Measurements from ENCODE around the gene SLC4A5. TPM values are rescaled to one million over a fixed set of nuclear protein-coding genes. Genes with fewer than 3 reads are reported as not detected.

Gene SLC4A5
- total RNA-seq, 1 donor from 2014 or later: 1.8 TPM

DNA sequence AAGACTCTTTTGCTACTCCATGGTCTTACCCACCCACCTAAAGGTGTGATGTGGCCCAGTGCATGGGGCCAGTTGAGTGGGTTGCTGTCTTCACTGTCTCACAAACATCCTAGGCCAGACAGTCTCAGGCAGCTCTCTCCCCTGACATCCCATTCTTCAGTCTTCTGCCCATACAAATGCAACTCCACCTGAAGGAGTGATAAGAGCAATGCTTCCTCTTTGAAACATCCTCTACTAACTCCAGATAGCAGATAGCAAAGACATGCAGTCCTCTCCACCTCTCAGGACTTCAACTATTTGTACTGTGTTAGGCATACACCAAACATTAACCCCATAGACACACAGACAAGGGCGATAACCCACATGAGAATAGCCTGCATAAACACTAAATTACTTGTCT is 73.5 kb downstream of the SLC4A5 start:
- Mint-ChIP-seq H3K4me1 (ENCODE audit: low read depth) (peaks cover 13% of the 10 kb centered on the region), H3K27ac (no peak overlapping the region), H3K36me3 (ENCODE audit: low read depth) (no peaks in the 10 kb centered on the region), H3K9me3 (no peaks in the 10 kb centered on the region), H3K27me3 (ENCODE audit: low read depth) (no peaks in the 10 kb centered on the region), H3K4me3 (ENCODE audit: low read depth) (no peak overlapping the region)
- no peak for DNase-seq (ENCODE audit: low spot score)
- intact Hi-C loops (cut with micrococcal nuclease): no loop called here

DNA sequence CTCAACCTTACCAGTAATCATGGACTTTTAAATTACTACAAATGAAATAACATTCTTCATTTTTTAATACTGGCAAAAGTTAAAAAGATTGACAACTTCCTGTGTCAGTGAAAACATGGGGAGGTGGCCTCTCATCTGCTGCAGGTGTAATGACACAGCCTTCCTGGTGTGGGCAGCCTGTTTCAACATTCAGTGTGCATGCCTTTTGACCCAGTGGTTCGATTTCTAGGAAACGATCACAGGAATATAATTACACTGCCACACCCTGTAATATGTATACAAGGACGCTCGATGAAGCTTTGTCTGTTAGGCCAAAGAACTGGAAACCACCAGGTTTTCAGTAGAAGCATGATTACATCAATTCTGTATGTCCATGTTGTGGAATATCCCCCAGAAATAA is 76.1 kb downstream of the SLC4A5 start:
- Mint-ChIP-seq H3K9me3 (no peaks in the 10 kb centered on the region), H3K27ac (peak overlapping the region; percentile 76), H3K4me3 (ENCODE audit: low read depth) (no peak overlapping the region), H3K4me1 (ENCODE audit: low read depth) (peaks cover 13% of the 10 kb centered on the region), H3K27me3 (ENCODE audit: low read depth) (no peaks in the 10 kb centered on the region), H3K36me3 (ENCODE audit: low read depth) (no peaks in the 10 kb centered on the region)
- intact Hi-C loops (cut with micrococcal nuclease): loop anchor here (1.0 kb wide), 1 partner anchor 68 kb away; no protein-coding TSS in a partner anchor
- DNase-seq (ENCODE audit: low spot score): peak; percentile 65

DNA sequence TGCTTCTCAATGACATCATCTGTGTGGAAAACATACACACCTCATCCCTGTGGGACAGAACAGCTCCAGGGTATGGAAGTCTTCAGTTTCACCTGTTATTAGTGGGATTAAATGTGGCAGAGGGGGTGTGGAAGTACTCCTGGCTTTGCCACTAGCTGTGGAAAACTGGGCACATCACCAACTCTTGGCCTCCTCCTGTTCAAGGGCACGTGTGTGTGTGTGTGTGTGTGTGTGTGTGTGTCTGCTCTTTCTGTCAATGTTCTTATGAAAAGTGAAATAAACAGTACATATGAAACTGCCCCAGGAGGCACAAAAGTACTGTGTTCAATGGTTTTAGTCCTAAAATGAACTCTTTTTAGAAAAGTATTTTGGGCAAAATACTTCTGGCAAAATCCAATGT is 78.9 kb downstream of the SLC4A5 start:
- DNase-seq (ENCODE audit: low spot score): no peak
- no peak overlapping the region for H3K4me3 Mint-ChIP-seq (ENCODE audit: low read depth)
- intact Hi-C loops (cut with micrococcal nuclease): no loop called here

DNA sequence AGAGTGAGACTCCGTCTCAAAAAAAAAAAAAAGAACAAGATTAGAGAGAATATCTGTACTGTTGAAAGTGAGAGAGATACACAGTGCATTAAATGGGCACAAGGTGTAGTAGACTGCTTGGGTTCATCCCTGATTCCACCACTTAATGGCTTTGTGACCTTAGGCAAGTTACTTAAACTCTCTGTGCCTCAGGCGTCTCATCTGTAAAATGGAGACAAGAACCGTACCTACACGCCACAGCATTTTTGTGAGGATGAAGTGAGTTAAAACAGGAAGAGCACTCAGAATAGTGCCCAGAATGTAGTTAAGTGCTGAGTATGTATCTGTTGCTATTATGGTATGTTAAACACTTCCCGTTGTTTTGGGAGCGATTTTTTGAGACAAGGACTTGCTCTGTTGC is 80.5 kb downstream of the SLC4A5 start:
- H3K9me3 Mint-ChIP-seq: no peaks in the 10 kb centered on the region

More for the DNA sequence above, 78.9 kb downstream of the SLC4A5 start:
- H3K27me3 Mint-ChIP-seq (ENCODE audit: low read depth): no peaks in the 10 kb centered on the region
- H3K9me3 Mint-ChIP-seq: no peaks in the 10 kb centered on the region
- H3K36me3 Mint-ChIP-seq (ENCODE audit: low read depth): no peaks in the 10 kb centered on the region
- no peak overlapping the region for H3K27ac Mint-ChIP-seq
- H3K4me1 Mint-ChIP-seq (ENCODE audit: low read depth): peaks cover 10% of the 10 kb centered on the region

DNA sequence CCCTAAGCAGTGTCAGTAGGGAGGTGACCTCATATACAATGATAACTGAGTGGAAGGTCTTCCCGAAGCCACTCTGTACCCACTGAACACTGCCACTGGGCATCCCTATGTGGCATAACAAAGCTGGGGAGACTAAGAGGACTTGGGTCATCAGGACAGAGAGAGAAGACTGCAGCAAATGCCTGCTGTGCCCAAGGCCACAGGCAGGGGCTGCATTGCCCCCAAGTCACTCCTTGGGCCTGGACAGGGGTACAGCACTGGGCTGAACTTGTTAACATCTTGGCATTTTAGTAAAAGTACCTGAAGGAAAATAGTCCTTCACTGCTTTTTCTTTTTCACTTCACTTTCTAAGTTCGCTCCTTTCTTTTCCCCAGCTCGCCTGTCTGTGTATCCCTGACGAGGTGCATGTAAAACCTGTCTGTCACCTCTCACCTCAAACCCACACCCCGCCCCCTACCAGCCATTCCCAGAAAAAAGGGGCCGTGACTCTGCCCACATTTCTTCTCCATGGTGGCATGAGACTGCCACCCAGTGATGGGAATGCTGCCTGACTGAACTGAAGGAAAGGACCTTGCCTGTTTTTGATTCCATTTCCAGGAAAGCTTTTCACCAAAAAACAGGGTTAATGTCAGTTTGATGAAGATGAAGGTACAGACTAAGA is 81.9 kb downstream of the SLC4A5 start:
- H3K27me3 Mint-ChIP-seq (ENCODE audit: low read depth): no peaks in the 10 kb centered on the region
- H3K27ac Mint-ChIP-seq: no peak overlapping the region
- H3K4me3 Mint-ChIP-seq (ENCODE audit: low read depth): no peak overlapping the region
- no peaks in the 10 kb centered on the region for H3K9me3 Mint-ChIP-seq
- peaks cover 4% of the 10 kb centered on the region for H3K4me1 Mint-ChIP-seq (ENCODE audit: low read depth)
- no peaks in the 10 kb centered on the region for H3K36me3 Mint-ChIP-seq (ENCODE audit: low read depth)
- intact Hi-C loops (cut with micrococcal nuclease): no loop called here
- no peak for DNase-seq (ENCODE audit: low spot score)

More for the DNA sequence above, 80.5 kb downstream of the SLC4A5 start:
- Mint-ChIP-seq H3K27ac (no peak overlapping the region), H3K4me1 (ENCODE audit: low read depth) (peaks cover 10% of the 10 kb centered on the region), H3K27me3 (ENCODE audit: low read depth) (no peaks in the 10 kb centered on the region), H3K4me3 (ENCODE audit: low read depth) (no peak overlapping the region), H3K36me3 (ENCODE audit: low read depth) (no peaks in the 10 kb centered on the region)
- DNase-seq (ENCODE audit: low spot score): no peak
- intact Hi-C loops (cut with micrococcal nuclease): no loop called here

DNA sequence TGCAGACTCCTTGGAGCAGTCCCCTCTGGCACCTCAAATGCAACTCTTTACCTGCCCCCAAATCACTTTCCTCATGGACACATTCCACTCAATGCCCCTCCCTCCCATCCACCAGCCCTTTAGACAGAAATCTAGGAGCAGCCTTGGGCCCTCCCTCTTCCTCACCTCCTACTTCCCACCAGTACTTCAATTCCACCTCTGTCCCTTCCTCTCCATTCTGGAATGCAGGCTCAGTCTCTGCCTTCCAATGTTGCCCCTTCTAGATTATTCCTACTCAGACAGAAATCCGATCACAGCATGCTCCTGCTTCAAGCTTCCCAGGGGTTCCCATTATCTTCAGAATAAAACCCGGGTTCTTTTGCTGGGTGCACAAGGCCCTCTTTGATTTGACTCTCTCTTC is 82.7 kb downstream of the SLC4A5 start:
- no peak overlapping the region for H3K4me3 Mint-ChIP-seq (ENCODE audit: low read depth)
- intact Hi-C loops (cut with micrococcal nuclease): no loop called here
- H3K9me3 Mint-ChIP-seq: no peaks in the 10 kb centered on the region
- DNase-seq (ENCODE audit: low spot score): no peak
- no peaks in the 10 kb centered on the region for H3K27me3 Mint-ChIP-seq (ENCODE audit: low read depth)
- no peaks in the 10 kb centered on the region for H3K4me1 Mint-ChIP-seq (ENCODE audit: low read depth)
- no peak overlapping the region for H3K27ac Mint-ChIP-seq
- no peaks in the 10 kb centered on the region for H3K36me3 Mint-ChIP-seq (ENCODE audit: low read depth)

DNA sequence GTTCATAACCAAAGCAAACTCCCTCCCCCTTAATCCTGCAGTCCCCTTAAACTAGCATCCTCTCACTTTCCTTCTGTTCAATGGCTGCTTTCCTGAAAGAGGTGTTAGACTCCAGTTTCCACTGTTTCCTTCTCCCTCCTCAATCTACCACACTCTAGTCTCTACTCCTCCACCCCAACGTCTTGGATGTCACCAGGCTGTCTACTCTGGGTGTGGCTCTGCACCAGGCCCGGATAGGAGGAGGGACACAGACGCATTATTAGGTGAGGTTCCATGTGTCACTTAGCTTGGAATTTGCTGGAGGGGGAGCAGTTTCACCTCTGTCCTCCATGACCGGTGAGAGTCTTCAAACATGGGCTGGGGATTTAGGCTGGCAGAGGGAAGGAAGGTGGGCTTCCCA is 83.5 kb downstream of the SLC4A5 start:
- H3K27ac Mint-ChIP-seq: no peak overlapping the region
- H3K27me3 Mint-ChIP-seq (ENCODE audit: low read depth): no peaks in the 10 kb centered on the region
- H3K4me3 Mint-ChIP-seq (ENCODE audit: low read depth): no peak overlapping the region
- no peaks in the 10 kb centered on the region for H3K9me3 Mint-ChIP-seq
- intact Hi-C loops (cut with micrococcal nuclease): no loop called here
- no peaks in the 10 kb centered on the region for H3K4me1 Mint-ChIP-seq (ENCODE audit: low read depth)
- no peak for DNase-seq (ENCODE audit: low spot score)
- no peaks in the 10 kb centered on the region for H3K36me3 Mint-ChIP-seq (ENCODE audit: low read depth)

DNA sequence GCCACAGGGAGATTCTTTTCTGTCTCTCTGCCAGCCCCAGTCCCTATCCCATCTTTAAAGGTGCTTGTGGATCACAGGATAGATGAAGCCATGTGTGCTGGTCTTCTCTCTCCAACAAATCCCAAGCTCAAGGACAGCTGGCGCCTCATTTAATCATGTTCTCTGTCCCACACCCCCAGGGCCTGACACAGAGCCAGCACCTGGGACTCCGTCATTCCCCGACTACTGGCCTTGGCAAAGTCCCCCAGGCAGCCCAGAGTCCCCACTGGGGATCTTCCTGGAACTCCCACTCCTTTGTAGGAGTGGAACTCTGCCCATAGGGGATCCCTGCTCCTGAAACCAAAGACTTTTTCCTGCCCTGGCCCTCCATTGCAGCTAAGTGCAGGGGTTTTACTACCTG is 84.0 kb downstream of the SLC4A5 start:
- no peaks in the 10 kb centered on the region for H3K9me3 Mint-ChIP-seq
- H3K27me3 Mint-ChIP-seq (ENCODE audit: low read depth): peaks cover under 1% of the 10 kb centered on the region
- H3K4me3 Mint-ChIP-seq (ENCODE audit: low read depth): no peak overlapping the region
- no peaks in the 10 kb centered on the region for H3K4me1 Mint-ChIP-seq (ENCODE audit: low read depth)
- no peak for DNase-seq (ENCODE audit: low spot score)
- no peak overlapping the region for H3K27ac Mint-ChIP-seq
- H3K36me3 Mint-ChIP-seq (ENCODE audit: low read depth): no peaks in the 10 kb centered on the region
- intact Hi-C loops (cut with micrococcal nuclease): no loop called here

DNA sequence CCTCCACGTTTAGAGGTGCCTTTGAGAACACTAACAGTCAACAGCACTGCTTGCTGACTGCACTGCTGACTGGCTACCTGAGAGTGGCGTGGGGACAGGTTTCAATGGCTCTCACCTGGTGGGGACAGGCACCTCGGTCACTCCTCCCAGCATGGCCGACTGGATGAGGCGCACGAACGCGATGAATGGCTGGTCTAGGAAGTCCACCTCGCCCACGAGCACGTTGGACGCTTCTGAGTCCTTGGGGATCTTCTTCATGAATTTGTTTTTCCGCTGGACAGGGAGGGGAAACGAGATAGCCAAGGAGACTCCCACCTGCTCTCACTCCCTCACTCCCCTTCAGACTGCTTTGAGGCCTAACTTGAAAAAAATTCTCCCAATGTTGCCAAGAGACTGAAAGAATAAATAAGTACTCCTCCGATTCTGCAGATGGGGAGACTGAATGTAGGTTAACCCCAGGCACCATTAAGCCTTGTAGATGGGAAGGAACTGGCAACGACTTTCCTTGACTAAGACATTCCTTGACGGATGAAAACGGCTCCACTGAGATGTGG is 87.5 kb downstream of the SLC4A5 start:
- Mint-ChIP-seq H3K4me3 (ENCODE audit: low read depth) (no peak overlapping the region), H3K9me3 (no peaks in the 10 kb centered on the region), H3K27ac (no peak overlapping the region), H3K4me1 (ENCODE audit: low read depth) (no peaks in the 10 kb centered on the region), H3K27me3 (ENCODE audit: low read depth) (peaks cover 3% of the 10 kb centered on the region), H3K36me3 (ENCODE audit: low read depth) (no peaks in the 10 kb centered on the region)
- no peak for DNase-seq (ENCODE audit: low spot score)
- intact Hi-C loops (cut with micrococcal nuclease): no loop called here

DNA sequence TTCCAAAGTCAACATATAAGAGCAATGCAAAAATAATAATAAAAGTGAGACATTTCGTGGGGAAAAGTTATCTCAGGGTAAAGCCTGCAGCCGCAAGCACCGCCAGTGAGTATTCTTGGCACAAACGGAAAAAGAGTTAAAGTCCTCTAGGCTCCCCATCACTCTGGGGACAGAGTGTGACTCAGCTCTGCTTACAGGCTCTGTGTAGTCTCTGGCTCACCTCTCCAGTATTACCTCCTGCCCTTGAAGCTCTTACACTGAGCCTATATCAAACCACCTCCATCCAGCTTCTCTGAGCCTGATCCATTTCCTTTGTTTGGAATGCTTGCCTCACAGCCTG is 89.3 kb downstream of the SLC4A5 start:
- DNase-seq (ENCODE audit: low spot score): no peak
- no peak overlapping the region for H3K27ac Mint-ChIP-seq
- peaks cover 3% of the 10 kb centered on the region for H3K27me3 Mint-ChIP-seq (ENCODE audit: low read depth)
- no peaks in the 10 kb centered on the region for H3K36me3 Mint-ChIP-seq (ENCODE audit: low read depth)
- H3K4me3 Mint-ChIP-seq (ENCODE audit: low read depth): no peak overlapping the region
- H3K4me1 Mint-ChIP-seq (ENCODE audit: low read depth): no peaks in the 10 kb centered on the region
- no peaks in the 10 kb centered on the region for H3K9me3 Mint-ChIP-seq
- intact Hi-C loops (cut with micrococcal nuclease): loop anchor here (5.0 kb wide), 1 partner anchor 138 kb away; no protein-coding TSS in a partner anchor

DNA sequence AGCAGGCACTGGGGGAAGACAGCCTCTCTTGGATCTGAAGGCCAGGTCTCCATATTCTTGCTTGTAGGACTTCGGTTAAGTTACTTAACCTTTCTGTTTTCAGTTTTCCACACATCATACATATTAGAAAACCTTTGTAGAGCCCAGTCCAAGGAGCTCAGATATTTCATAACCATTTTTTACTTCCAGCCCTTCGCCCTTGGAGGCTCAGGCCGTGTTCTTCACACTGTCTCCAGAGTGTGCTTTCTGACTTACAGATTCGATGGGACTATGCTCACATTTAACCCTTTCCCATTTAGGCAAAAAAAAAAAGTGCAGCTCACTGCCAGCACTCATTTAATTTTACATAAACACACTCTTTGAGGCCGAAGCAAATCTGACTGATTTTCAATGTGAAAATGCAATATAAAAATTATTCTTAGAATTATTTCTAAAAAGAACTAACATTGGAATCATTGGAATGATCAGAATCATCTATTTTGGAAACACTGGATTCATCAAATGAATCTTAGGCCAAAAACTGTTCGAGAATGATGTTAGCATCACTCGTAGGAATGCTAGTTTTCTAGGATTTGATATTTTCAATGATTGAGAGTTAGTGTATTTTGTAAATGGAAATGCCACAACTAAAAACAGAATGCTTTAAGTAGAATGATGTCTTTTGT is 89.8 kb downstream of the SLC4A5 start:
- no peak overlapping the region for H3K27ac Mint-ChIP-seq
- intact Hi-C loops (cut with micrococcal nuclease): loop anchor here (5.0 kb wide), 1 partner anchor 139 kb away; no protein-coding TSS in a partner anchor
- H3K27me3 Mint-ChIP-seq (ENCODE audit: low read depth): peaks cover 3% of the 10 kb centered on the region

DNA sequence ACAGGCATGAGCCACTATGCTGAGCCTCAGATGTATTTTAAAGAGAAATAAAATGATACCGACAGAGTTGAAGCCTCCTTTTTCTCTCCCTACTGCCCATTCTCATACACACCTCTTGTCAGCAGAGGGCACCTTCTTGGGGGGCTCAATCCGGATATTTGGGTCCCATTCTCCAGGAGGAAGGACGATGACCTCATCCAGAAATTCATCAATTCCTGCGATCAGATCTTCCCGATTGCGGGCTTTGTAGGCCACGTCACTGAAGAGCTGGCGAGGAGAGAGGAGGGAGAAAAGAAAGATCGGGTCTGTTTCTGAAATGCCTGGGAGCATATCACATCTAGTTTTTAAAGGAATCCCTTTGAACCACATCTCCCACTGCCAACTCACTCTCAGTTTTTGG is 90.4 kb downstream of the SLC4A5 start:
- H3K27me3 Mint-ChIP-seq (ENCODE audit: low read depth): peaks cover 3% of the 10 kb centered on the region
- no peaks in the 10 kb centered on the region for H3K9me3 Mint-ChIP-seq
- no peak overlapping the region for H3K27ac Mint-ChIP-seq
- intact Hi-C loops (cut with micrococcal nuclease): loop anchor here (5.0 kb wide), 1 partner anchor 139 kb away; no protein-coding TSS in a partner anchor
- no peak for DNase-seq (ENCODE audit: low spot score)
- no peaks in the 10 kb centered on the region for H3K4me1 Mint-ChIP-seq (ENCODE audit: low read depth)
- no peaks in the 10 kb centered on the region for H3K36me3 Mint-ChIP-seq (ENCODE audit: low read depth)
- no peak overlapping the region for H3K4me3 Mint-ChIP-seq (ENCODE audit: low read depth)

More for the DNA sequence above, 89.8 kb downstream of the SLC4A5 start:
- no peaks in the 10 kb centered on the region for H3K9me3 Mint-ChIP-seq
- no peak for DNase-seq (ENCODE audit: low spot score)
- H3K4me3 Mint-ChIP-seq (ENCODE audit: low read depth): no peak overlapping the region
- no peaks in the 10 kb centered on the region for H3K4me1 Mint-ChIP-seq (ENCODE audit: low read depth)
- H3K36me3 Mint-ChIP-seq (ENCODE audit: low read depth): no peaks in the 10 kb centered on the region

DNA sequence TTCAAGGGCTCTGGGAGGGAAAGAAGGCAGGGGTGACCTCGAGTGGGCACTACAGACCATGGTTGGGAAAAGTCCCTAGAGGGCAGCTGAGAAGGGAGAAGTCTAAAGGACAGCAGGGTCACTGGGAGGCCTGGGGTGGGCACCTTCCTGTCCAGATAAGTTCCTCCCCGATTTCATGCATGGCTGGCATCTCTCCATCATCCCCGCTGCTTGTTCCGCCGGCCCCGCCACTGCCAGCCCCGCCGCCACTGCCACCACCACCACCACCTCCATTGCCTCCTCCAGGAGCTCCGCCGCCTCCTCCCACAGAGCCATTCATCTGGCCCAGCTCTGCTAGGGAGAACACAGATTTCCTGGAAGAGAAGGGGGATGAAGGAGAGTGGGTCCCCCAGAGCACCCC is 91.2 kb downstream of the SLC4A5 start:
- H3K4me3 Mint-ChIP-seq (ENCODE audit: low read depth): no peak overlapping the region
- no peak for DNase-seq (ENCODE audit: low spot score)
- no peaks in the 10 kb centered on the region for H3K36me3 Mint-ChIP-seq (ENCODE audit: low read depth)
- intact Hi-C loops (cut with micrococcal nuclease): loop anchor here (5.0 kb wide), 1 partner anchor 140 kb away; no protein-coding TSS in a partner anchor
- no peaks in the 10 kb centered on the region for H3K9me3 Mint-ChIP-seq
- no peaks in the 10 kb centered on the region for H3K4me1 Mint-ChIP-seq (ENCODE audit: low read depth)
- H3K27ac Mint-ChIP-seq: no peak overlapping the region
- H3K27me3 Mint-ChIP-seq (ENCODE audit: low read depth): peaks cover 3% of the 10 kb centered on the region
